ENCODE measurements around the gene WDR37. TPM values are rescaled to one million over a fixed set of nuclear protein-coding genes. Genes with fewer than 3 reads are reported as not detected.
"Not testable (repeated sequence)": the region's sequence is repeated elsewhere in the genome, so short reads cannot be mapped to it uniquely, and the experiment has no call there.

WDR37 gene, protein sequence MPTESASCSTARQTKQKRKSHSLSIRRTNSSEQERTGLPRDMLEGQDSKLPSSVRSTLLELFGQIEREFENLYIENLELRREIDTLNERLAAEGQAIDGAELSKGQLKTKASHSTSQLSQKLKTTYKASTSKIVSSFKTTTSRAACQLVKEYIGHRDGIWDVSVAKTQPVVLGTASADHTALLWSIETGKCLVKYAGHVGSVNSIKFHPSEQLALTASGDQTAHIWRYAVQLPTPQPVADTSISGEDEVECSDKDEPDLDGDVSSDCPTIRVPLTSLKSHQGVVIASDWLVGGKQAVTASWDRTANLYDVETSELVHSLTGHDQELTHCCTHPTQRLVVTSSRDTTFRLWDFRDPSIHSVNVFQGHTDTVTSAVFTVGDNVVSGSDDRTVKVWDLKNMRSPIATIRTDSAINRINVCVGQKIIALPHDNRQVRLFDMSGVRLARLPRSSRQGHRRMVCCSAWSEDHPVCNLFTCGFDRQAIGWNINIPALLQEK
- 10 to 100 TPM; 12.6 to 19.4 (median 15.1) TPM for polyA plus RNA-seq (ENCODE audit: insufficient read length in 4 of 4)

DNA sequence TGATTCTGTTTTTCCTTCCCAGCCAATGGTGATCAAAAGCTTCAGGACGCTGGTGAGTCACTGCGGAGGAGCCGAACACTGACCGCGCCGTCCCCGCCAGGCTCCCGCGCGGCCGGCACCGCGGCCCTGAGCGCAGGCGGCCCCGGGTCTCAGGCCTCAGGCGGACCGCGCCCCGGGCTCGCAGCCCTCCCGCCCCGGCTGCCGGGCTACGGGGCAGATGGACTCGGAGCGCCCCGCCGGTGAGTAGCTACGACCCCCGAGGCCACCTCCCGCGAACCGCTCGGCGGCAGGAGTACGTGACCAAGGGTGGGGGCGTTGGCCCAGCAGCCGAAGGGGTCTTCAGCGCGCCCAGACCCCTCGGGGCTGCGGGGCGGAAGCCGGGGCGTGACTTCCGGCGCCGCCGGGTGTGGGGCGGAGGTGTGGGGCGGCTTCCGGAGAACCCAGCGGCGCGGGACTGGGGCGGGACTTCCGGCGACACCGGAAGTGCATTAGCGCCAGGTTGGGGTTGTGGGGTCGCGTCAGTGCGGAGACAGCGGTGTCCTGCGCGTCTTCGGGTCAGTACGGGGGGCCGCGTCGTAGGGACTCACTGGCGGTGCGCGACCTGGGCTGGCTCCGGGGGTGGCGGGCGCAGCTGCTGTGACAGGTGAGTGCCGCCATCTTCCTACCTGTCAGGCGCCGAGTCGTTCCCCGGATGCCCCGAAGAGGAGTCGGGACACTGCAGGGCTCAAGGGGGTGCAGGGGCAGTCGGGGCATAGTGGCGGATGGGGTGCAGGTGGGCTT lies at the start of gene WDR37:
WDR37 (plus strand) TSS at position 60 of the 780 bp plus-strand sequence. CDS start 15,771 bp downstream, outside the sequence.
- peak; percentile 58 to 70 (median 62) for DNase-seq (ENCODE audit: low read depth in 4 of 4, low spot score in 3 of 4)

DNA sequence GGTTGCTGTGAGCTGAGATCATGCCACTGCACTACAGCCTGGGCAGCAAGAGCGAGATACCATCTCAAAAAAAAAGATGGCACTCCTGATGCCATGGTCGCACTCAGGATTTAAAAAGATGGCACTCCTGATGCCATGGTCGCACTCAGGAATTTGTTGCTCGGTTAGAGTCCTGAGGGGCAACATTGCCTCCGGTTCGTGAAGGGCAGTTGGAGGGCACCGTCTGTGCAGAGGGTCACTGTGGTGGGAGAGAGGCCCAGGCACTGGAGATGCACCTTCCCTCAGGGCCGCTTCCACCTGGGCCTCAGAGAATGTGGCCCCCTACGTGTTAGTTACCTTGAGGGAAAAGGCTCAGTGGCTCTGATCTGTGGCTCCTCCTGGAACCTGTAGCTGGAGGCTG lies 49.6 kb upstream of the WDR37 start:
- no peak for DNase-seq (ENCODE audit: low read depth in 4 of 4, low spot score in 3 of 4)

DNA sequence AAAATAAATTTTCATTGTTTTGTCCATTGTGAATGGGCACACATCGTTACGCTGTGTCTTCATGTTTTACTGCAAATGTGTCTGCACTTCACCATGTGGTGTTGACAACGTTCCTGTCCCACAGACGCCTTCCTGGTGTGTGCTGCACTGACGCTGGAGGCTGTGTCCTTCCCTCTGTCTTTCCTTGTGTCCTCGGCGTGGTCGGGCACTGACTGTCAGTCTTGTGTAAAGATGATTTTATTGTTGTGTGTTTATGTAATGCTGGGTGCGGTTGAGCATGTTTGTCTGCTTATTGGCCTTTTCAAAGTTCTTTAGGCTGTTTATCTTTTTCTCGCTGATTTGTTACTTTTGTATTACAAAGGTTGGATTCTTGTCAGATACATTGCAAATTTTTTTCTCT lies 48.6 kb upstream of the WDR37 start:
- DNase-seq (ENCODE audit: low read depth in 4 of 4, low spot score in 3 of 4), result no peak

DNA sequence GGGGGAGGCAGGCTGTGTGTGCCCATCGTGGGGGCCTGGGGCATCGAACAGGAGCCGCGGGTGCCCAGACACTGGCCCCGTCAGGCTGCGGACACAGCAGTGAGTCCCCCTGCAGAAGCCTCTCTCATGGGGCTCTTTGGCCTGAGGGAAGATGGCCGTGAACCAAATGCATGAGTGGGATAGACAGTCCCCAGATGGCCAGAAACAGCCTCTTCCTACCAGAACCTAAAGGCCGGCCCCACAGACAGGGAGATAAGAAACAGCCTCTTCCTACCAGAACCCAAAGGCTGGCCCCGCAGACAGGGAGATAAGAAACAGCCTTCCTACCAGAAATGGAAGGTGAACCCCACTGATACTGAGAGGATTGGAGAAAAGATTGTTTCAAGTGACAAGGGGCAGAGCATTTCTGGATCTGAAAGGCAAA lies 47.1 kb upstream of the WDR37 start:
- DNase-seq (ENCODE audit: low read depth in 4 of 4, low spot score in 3 of 4), result no peak

DNA sequence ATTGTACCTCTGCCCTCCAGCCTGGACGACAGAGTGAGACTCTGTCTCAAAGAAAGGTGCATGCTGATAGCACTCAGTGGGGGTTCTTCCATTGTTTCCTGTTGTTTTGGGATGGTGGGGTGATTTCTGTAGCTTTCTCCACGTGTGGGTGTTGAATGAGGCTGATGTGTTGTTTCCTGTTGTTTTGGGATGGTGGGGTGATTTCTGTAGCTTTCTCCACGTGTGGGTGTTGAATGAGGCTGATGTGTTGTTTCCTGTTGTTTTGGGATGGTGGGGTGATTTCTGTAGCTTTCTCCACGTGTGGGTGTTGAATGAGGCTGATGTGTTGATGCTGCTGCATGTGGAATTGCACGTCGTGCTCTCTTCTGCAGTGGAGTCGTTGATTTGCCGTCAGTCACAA lies 46.2 kb upstream of the WDR37 start:
- DNase-seq (ENCODE audit: low read depth in 4 of 4, low spot score in 3 of 4), result not testable (repeated sequence)

DNA sequence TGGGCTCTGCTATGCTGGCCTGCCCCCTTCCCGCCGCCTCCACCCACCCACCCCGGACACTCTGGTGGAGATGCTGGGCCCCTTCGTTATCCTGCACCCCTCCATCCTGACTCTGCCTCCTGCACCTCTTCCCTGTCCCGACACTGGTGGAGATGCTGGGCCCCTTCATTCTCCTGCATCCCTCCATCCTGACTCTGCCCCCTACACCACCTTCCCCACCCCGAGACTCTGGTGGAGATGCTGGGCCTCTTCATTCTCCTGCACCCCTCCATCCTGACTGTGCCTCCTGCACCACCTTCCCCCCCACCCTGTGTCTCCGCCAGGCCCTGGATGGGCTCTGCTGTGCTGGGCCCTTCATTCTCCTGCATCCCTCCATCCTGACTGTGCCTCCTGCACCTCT lies 45.5 kb upstream of the WDR37 start:
- DNase-seq (ENCODE audit: low read depth in 4 of 4, low spot score in 3 of 4), result no peak

DNA sequence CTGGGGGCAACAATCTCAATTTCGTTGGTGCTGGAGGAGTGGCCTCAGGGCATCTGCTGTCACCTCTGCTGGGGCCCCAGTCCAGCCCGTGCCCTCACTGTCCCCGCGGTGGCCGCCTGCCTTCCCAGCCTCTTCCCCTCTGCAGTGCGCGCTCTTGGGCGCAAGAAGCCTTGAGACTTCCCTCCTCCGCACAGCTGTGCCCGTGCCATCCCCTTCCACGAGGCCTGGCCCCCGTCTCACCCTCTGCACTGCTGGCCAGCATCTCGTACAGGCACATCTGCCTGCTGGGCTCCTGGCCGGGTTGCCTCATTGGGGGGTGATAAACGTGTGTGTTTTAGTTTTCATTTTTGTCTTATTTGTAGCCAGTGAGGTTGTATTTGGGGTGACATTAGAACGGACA lies 44.5 kb upstream of the WDR37 start:
- no peak for DNase-seq (ENCODE audit: low read depth in 4 of 4, low spot score in 3 of 4)

DNA sequence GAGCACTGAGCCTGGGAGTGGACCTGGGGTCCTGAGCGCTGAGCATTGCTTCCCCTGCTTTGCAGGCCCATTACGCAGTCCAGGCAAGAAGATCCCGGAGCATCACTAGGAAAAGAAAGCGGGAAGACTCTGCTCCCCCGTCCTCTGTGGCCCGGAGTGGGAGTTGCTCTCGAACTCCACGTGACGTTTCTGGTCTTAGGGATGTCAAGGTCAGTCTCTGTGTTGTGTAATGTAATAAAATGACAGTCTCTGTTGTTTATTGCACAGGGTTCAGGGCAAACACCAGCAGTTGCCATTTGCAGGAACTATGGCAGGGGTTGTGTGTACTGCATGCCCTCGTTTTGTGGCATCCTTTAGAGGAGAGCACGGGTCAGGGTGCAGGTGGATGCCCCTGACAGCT lies 40.5 kb upstream of the WDR37 start:
- DNase-seq (ENCODE audit: low read depth in 4 of 4, low spot score in 3 of 4), result no peak

DNA sequence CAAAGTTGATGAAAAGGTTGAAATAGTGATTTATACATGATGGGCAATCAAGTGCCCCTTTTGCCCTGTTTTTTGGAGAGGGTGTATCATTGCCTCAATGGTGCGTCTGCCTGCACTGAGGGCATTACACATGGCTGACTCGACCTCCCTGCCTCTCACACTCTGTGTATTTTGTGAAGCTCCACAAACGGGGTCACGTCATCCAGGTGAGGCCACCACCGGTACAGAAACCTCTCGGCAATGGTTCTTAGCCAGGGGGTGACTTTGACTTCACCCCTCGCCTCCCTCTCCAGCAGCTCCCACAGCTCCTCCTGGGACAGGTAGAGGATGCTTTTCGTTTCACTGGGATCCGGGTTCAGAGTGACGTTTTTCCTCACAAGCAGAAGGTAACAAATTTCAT lies 36.8 kb upstream of the WDR37 start:
- DNase-seq (ENCODE audit: low read depth in 4 of 4, low spot score in 3 of 4), result no peak

DNA sequence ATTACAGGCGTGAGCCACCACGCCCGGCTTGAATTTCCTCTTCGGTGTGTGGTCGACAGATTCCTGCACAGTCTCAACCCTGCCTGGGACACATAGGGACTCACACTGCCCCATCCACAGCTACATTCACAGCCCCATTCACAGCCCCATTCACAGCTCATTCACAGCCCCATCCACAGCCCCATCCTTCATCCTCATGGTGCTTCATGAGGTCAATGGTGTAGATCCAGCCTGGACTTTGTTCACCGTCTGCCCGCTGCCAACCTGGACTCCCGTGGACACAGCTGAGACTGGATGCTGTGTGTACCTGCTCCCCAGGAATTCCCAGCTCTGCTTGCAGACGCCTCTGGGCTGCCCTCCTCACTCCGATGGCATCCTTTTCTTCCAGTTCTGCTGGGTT lies 35.7 kb upstream of the WDR37 start:
- no peak for DNase-seq (ENCODE audit: low read depth in 4 of 4, low spot score in 3 of 4)

DNA sequence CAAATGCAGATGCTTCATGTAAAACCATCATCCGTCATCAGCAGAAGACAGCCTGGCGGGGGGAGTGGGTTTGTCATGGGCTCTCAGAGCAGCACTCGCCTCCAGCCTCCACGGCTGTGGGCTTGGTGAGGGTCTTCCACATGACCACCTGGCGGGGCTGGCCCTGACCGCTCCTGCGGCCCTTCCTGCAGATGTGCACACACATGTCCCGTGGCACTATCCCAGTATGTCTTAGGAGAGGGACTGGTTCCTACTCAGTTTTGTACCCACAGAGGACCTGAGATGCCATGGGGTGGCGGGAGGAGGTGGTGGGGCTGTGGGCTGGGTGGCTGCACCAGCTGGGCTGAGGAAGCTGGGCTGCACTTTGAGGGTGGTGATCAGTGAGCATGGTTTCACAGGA lies 35.2 kb upstream of the WDR37 start:
- DNase-seq (ENCODE audit: low read depth in 4 of 4, low spot score in 3 of 4), result no peak

DNA sequence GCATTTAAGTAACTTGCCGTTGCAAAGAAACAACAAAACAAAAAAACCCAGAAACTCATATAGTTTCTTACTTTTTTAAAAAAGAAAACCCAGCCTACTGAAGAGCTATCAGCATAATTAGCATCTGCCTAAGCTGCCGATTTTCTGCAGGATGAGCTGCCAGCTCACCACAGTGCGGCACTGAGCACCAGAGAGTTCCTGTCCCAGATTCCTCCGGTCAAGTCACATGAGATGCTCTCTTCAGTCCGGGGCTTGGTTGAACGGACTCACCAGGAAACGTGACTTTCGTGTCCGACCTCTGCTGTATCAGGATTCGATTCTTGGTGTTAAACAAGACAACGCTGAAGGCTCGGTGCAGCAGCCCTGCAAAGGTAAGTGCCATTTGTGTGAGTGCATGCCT lies 33.8 kb upstream of the WDR37 start:
- no peak for DNase-seq (ENCODE audit: low read depth in 4 of 4, low spot score in 3 of 4)

DNA sequence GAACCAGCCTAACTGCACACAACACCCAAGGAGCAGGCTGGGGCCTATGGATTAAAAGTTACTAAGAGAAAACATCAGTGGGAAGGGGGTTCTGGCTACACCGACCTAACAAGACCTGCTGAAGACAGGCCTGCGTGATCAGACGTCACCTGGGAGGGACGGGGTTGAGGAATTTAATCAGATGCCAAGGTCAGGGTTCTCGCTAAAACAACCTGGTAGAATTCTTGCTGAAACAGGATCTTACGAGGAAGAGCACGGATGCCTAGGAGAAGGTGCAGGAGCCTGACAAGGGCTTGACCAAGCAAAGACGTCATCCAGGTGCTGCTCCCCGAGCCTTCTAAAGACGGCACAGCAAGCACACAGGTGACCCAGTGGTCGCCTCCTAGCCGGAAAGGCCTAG lies 32.1 kb upstream of the WDR37 start:
- DNase-seq (ENCODE audit: low read depth in 4 of 4, low spot score in 3 of 4), result no peak

DNA sequence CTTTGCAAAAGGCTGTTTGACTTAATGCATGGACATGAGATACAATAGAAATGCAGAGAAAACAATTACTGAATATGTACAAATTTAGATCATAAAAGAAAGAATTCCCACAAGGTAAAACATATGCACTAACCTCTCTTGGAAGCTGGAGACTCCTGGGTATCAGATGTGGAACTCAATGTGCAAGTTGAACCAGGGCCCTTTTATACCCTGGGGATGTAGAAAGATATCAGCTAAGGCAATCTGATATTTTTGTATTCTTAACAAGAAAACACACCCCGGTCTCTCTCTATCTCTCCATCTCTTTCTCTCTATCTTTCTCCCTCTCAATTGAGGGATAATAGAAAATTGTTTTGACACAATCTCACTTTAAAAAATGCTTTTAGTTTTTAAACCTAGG lies 30.5 kb upstream of the WDR37 start, which contains the start of gene IDI2:
IDI2 (minus strand) TSS at position 177 of the 400 bp plus-strand sequence. CDS start 1,136 bp downstream, outside the sequence.
- DNase-seq (ENCODE audit: low read depth in 4 of 4, low spot score in 3 of 4), result no peak

DNA sequence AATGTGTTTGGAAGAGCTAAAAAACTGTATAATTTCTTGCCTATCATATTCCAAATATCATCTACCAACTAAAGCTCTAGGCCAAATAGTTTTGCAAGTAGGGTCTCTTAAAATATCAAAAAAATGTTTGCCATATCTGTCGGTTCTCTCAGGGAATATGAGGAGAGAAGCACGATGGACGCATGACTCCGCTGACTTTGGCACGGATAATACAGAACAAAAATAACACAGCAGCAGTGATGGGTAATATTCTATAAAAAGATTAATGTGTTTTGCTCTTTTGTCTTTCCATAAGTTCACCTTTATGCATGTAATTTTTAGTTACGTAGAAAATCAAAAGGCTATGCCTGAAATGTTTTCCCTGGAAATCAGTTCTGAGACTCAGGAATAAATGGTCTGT lies 29.6 kb upstream of the WDR37 start:
- no peak for DNase-seq (ENCODE audit: low read depth in 4 of 4, low spot score in 3 of 4)

DNA sequence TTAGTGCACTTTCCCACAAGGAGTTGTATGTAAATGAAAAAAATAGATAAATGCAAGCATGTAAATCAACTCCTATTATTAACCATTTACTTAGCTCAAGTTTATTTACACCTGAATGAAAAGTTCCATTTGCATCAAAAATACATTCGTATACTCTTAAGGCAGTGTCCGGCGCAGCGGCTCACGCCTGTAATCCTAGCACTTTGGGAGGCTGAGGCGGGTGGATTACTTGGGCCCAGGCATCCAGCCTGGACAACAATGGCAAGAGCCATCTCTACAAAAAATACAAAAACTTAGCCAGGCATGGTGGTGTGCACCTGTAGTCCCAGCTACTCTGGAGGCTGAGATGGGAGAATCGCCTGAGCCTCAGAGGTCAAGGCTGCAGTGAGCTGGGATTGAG lies 26.3 kb upstream of the WDR37 start:
- no peak for DNase-seq (ENCODE audit: low read depth in 4 of 4, low spot score in 3 of 4)

DNA sequence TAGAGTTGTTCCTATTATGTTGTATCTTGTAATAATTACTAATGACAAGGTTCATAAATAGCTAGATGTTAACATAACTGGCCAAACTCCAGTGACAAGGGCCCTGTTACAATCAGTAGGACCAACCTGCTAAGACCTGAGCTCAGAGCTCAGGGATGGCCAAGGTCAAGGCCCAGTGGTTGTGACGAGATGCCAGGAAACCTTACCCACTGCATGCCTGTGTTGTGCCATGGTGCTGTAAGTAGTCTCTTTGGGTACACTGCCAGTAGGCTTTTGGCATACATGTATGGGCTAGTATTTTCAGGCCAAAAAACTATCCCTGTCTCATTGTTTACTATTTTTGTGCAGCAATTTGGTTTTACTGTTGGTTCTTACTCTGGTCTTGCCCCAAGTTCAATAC lies 22.6 kb upstream of the WDR37 start:
- DNase-seq (ENCODE audit: low read depth in 4 of 4, low spot score in 3 of 4), result no peak

DNA sequence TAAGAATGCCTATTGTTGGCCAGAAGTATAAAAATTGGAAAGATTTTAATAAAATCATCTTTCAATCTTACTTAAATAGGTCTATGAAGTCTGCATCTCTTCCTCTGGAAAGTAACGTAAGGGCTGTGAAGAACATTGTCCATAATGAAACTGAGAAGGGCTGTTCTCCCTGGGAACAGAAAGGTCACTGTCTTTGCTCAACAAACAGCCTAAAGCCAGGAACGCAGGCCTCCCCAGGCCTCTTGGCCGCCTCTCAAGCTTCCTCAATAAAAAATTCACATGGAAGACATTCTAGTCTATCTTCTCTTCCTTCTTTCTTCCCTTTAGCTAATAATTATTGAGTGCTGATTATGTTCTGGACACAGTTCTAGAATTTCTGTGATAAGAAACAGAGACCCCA lies 21.4 kb upstream of the WDR37 start:
- no peak for DNase-seq (ENCODE audit: low read depth in 4 of 4, low spot score in 3 of 4)

DNA sequence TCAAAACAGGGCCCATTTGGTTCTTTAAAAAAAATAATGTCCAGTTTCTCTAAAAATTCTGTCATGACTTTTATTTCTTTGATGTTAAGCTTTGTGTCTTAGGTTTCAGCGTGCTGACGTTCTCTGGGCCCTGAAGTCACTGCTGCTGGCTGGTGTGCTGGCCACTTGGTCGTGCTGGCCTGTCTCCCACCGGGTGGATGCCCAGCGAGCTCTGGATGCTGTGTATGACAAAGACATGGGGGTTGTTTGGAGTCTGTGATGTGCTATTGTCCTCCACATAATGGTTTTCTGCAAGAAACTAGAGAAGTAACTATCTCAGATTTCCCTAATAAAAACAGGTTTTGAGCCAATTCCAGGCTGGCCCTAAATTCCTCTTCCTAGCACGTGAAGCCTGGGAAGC lies 21.0 kb upstream of the WDR37 start:
- DNase-seq (ENCODE audit: low read depth in 4 of 4, low spot score in 3 of 4), result no peak

DNA sequence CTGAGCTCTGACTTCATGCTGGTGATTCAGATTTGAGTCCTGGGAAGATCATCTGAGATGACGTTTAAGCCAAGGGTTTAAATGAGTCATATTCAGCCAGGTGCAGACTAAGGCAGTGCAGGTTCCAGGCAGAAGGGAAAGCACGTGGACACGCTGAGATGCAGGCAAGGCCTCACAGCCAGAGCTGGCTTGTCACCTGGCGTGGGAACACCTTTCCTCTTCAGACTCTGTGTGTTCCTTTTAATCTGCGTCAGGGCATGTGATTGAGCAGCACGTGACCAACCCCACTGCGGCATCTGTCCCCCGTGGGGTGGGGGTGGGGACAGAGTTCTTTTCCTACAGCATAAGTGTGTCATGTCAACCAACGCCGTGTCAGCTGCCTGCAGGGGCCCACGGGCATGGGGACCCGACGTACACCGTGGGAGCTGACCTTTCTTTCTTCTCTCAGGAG lies 19.8 kb upstream of the WDR37 start:
- no peak for DNase-seq (ENCODE audit: low read depth in 4 of 4, low spot score in 3 of 4)

DNA sequence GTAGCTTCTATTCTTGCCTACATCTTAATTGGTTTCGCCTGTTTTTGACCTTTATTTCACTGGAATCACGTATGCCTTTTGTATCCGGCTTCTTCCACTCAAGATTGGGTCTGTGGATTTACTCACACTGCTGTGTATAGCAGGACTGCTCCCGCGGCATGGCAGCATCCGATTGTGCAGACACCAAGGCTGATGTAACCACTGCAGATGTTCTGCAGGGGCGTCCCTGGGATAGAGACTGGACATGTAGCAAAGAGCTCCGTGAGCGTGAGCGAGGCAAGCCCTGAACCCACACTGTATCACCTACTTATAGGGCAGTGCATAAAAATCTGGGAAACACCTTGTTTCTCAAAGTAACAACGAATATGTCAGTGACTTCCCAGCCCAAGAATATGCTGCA lies 19.1 kb upstream of the WDR37 start:
- no peak for DNase-seq (ENCODE audit: low read depth in 4 of 4, low spot score in 3 of 4)

DNA sequence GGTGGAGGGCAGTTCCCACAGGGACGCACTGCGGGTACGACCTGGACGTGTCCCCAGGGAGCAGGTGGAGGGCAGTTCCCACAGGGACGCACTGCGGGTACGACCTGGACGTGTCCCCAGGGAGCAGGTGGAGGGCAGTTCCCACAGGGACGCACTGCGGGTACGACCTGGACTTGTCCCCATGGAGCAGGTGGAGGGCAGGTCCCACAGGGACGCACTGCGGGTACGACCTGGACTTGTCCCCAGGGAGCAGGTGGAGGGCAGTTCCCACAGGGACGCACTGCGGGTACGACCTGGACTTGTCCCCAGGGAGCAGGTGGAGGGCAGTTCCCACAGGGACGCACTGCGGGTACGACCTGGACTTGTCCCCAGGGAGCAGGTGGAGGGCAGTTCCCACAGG lies 17.4 kb upstream of the WDR37 start:
- not testable (repeated sequence) for DNase-seq (ENCODE audit: low read depth in 4 of 4, low spot score in 3 of 4)
